ENCODE measurements around the gene FDX2.

The FDX2 gene

DNA sequence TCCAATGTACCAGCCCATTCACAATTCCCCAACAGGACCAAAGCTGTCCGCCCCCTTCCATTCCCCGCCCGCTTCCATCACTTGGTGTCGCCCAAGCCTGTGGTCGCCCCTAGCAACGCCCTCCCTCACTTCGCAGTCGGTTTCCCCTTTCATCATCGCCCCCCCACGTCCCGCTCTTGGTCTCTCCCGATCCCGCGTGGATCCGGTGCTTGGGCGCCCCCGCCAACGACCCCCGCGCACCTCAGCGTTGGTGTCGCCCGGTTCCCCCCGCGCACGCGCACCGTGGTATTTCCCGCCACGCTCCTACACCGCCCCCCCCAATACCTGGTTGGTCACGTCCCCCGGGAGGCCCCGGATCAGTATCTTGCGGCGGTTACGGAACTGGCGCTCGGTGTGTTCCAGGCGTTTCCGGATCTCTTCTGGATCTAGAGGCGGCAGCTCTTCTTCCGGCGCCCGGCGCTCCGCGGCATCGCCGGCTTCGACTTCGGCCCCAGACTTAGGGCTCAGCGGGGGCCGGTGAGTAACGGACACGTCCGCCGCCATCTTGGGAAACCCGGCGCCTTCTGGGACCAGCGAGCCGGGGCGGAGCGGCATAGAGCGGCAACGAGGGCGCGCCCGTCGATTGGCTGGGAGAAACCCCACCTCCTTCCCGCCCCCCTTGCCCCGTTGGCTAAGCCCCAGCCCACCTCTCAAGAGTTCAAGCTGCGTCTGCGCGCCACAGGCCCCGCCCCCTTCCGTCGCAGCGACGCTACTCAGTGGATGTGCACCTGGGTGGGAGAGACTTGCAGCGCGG is 17.3 kb upstream of the FDX2 start, which contains the start of gene RAVER1:
RAVER1 (minus strand) TSS at position 565 of the 793 bp plus-strand sequence; CDS start at position 543, 22 bp downstream.
- peak; percentile 93 for DNase-seq

DNA sequence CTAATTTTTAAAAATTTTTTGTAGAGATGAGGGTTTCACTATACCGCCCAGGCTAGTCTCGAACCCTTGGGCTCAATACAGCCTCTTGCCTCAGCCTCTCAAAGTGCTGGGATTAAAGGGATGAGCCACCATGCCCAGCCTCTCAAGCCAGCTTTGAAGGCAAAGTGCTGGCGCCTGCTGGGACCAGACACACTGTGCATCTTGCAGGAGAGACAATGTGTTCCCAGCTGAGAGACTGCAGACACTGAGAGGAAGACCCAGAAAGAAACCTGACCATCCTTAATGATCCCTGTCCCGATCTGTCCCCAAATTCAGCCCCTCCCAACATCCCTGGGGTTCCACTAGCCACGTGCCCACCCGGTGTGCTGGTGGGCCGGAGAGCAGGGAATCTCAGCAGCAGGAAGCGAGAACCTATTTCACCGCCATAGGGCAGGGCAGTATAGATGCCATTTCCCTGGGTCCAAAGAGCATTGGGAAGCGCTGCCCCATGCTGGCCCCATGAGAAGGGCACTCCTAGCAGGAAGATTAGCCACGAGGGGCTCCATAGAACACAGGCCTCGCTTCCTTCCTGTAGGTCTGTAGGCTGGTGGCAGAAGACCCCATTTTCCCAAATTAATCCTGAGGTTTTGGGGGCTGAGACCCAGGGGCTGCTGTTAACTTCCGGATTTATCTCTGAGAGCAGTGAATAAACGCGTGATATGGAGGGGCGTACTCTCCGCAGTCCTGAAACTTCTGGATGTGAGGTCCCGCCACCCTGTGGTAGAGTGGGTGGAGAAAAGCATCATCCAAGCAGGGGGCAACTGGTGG is 16.5 kb upstream of the FDX2 start:
- DNase-seq: no peak

DNA sequence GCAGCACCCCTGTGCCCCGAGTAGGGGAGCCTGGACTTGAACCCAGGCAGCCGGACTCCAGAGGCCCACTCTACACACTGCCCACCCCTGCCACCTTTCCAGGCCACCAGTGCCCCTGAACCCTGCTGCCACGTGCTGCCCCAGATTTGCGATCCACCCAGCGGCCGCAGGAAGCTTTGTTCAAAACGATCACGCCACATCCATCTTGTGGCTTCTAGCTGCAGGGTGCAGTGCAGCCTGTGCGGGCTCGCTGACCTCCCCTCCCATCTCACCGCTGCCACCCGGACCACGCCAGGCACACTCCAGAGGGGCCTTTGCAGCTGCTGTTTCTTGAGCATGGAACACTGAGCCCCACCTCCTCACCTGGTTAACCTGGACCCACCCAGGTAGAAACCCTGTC is 13.7 kb upstream of the FDX2 start:
- no peak for DNase-seq

DNA sequence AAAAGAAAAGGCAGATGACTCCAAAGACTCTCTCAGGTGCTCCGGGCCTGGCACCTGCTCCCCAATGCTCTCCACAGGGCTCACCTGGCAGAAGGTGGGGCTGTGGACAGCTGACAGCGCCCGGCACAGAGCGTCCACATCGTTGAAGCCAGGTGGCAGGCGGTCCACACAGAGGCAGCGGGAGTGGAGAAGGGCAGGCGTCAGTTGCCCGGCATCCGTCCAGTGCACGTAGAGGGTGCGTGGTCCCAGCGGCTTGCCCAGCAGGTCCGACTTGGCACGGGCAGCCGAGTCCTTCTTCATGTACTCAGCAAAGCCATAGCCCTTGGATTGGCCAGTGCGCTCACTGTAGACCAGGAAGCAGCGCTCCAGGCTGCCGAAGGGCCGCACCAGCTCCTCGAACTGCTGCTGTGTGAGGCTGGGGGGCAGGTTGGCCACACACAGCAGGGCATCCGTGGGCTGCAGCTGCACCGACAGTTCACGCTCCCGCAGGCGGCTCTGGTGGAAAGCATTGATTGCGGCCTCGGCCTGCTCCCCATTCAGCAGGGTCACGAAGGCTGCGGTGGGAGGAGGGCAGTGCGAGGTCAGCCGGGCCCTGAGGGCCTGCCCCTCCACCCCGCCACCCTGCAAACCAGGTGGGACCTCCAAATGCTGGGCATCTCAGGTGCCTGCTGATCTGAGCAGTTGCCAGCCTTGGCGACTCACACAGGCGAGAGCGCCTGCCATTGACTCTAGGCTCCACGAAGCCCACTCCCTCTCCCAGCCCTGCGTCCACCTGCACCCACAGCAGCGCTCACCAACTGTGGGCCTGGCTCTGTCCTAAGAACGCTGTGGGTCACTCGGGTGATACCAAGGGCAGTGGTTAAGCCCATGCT is 13.0 kb upstream of the FDX2 start:
- no peak for DNase-seq

DNA sequence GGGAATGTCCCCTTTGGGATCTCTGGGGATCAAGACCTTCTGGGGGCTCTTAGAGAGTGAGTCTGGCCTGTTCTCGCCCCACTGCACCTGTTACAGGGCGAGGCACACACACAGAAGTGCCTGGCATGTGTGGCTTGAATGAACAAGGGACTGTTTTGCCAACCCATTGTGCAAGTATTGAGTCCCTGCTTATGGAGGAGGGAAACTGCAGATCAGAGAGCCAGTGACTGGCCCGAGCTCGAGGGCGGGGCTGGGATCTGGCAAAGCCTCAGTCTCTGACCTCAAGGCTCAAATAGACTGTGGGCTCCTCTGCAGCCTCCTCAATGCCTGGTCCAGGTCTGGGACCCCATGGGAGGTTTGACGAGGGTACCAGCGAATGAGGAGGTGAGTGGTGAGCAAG is 12.0 kb upstream of the FDX2 start:
- no peak for DNase-seq

DNA sequence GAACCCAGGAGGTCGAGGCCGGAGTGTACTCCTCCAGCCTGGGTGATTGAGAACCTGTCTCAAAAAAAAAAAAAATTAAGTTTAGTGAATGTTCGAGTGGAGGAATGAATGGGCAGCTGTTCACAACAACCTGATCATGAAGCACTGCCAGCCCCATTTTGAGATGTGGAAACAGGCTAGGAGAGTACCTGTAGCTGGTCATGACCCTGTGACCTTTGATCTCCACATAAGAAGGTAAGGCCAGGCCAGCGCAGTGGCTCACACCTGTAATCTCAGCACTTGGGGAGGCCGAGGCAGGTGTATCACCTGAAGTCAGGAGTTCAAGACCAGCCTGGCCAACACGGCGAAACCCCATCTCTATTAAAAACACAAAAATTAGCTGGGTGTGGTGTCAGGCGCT is 9.9 kb upstream of the FDX2 start:
- DNase-seq: no peak

DNA sequence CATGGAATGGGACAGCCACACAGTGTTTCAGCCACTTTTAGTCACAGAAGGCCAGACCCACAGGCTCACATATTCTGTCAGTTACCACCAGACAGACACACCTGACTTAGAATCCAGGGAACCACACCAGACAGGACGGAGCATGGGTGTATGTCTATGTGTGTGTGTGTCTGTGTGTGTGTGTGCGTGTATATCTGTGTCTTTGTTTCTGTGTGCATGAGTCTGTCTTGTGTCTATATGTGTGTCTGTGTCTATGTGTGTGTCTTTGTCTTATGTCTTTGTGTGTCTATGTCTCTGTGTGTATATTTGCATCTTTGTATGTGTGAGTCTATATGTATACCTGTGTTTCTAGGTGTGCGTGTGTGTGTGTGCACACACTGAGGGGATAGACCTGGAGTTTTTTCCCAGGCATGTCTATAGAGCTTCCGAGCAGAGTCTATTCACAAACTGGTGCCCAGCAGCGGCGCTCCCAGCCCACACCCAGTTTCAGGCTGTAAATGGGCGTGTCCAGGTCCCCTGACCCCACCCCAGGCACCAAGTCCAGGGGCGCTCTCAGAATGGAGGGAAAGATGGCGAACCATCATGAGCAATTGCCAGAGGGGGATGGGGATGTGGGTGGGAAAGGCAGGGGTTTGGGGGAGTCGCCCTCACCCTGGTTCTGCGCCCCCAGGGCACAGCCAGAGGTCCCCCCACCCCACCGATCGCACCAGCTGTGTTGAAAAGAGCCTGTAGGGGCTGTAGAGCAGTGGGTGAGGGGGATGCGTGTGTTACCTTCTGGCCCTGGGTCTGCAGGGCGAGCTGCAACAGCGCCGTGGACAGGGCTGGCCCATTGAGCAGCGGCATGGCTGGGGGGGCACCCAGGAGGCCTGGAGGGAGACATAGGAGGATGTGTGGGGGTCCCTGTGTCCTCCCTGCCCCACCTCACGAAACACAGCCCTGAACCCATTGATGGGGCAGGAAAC is 6.3 kb upstream of the FDX2 start:
- DNase-seq: no peak

DNA sequence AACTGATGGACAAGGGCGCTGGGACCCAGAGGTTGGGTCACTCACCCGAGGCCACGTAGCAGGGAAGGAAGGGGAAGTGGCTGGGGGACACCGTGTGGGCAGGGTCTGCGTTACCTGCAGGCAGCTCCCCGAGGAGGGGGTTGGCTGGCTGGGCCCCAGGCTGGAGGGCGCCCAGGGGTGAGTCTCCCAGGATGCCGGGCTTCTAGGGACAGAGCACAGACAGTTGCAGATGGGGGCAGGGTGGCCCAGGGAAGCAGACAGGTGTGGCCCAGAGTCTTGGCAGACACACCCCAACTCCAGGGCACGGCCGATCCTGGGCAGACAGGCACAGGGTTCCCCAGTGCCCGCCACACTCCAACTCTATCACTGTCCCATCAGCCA is 5.6 kb upstream of the FDX2 start:
- DNase-seq: no peak

DNA sequence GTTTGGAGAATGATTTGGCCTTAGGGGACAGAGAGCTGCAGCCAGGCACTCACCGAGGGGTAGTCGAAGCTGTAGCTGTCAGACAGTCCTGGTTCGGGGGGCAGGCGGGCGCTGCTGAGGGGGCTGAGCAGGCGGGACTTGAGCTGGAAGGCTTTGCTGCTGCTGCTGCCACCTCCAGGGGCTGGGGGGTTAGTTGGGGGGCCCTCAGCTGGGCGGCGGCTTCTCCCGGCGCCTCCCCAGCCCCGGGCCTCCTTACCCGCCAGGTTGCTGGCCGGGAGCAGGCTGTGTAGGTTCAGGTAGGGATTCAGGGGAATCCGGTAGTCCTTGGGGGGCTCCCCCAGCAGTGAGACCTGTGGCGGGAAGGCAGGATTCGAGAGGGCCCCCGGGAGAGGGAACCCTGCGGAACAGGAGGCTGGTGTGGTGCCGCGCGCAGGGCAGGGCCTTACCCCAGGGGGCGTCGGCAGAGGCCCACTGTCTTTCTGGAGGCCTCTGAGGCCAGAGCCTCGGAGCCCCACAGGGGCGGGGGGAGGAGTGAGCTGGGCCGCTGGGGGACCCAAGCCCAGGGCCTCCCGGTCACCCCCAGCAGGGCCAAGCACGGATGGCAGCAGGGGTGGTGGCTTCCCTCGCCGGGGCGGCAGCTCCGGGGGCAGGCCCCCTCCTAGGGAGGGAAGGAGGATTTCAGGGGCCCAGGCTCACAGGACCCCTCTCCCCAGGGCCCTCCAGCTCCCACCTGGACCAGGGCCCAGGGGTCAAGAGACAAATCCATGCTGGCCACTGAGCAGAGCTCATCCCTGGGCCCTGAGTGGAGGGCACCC is 5.0 kb upstream of the FDX2 start:
- DNase-seq: no peak

DNA sequence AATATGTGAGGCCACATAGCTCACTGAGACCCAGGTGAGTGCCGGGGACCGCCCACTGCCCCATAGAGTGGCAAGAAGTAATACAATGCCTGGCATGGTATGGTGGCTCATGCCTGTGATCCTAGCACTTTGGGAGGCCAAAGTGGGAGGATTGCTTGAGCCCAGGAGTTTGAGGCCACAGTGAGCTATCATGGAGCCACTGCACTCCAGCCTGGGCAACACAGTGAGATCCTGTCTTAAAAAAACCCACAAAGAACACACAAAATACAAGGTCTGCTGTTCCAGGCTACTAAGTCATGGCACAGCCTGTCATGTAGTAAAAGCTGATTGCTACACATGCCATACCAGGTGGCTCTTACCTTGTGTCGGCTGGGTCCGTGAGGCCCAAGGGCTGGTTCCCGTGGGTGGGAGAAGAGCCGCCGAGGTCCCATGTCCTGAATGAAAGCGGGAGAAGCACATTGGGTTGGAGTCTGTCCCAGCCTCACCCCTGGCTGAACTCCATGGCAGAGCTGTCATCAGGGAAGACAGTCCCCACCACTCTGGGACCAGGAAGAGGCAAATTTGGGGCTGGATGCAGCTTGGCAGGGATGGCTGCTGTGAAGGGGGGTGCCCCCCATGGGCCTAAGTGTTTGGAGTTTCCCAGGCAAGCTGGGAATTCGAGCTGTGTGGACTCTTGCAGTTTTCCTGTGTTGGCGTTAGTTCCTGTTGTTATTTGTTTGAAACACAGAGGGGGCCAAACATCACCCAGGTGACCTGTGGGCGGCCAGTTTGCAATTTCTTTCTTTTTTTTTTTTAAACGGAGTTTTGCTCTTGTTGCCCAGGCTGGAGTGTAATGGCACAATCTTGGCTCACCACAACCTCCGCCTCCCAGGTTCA is 3.2 kb upstream of the FDX2 start:
- DNase-seq: no peak

DNA sequence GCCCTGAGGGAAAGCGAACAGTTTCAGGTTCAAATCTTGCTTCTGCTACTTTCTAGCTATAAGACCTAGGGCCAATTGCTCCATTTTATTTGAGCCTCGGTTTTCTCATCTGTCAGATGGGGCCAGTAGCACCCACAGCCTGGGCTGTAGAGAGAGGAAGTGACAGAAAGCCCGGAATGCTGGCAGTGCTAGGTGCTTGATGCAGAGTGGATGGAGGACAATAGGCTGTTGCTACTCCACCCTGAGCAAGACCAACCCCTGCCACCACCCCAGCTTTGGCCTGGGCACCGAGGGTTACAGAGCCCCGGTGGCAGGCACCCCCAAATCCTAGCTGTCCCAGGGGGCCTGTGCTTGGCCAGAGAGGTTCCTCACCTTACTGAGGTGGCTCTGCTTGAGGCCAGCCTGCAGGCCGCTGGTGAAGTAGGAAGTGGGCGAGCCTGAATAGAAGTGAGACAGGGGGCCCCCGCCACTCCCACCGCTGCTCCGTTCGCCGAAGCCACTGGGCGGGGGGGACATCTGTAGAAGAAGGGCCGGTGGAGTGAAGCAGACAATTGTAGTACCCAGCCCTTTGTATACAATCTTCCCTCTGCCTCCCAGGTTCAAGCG is 2.1 kb upstream of the FDX2 start:
- DNase-seq: no peak

DNA sequence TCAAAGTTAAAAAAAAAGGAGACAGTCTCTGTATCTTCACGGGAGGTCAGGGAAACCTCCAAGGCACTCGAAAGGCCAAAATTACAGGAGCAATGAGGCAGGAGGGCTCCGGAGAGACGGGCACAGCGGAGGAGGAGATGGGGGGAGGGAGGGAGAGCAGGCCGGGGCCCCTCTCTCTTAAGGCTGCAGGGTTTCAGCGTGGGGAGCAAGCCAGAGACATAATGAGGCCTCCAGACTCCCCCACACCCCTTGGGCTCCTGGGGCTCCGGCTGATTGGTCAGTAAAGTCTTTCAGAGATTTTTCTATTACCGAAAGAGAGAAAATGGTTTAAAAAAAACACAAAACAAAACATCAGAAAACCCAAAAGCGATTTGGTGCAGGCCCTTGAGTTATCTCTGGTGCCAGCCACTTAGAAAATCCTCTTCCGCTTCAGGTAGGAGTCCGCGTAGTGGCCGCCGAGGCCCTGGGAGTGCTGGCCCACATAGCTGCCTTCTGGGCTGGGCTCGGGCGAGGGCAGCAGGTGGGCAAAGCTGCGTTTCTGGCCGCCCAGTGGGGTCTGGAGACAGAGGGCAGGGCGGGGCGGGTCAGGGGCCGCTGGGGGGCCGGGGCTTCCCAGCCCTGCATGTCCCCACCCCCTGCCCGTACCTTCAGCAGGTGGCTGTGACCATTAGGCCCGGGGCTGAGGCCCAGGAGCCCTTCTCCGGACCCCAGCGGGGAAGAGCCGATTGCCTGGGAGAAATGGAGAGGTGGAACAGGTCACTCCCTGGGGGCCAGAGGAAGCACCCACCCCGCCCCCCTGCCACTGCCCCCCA is 1.4 kb upstream of the FDX2 start:
- DNase-seq: no peak

DNA sequence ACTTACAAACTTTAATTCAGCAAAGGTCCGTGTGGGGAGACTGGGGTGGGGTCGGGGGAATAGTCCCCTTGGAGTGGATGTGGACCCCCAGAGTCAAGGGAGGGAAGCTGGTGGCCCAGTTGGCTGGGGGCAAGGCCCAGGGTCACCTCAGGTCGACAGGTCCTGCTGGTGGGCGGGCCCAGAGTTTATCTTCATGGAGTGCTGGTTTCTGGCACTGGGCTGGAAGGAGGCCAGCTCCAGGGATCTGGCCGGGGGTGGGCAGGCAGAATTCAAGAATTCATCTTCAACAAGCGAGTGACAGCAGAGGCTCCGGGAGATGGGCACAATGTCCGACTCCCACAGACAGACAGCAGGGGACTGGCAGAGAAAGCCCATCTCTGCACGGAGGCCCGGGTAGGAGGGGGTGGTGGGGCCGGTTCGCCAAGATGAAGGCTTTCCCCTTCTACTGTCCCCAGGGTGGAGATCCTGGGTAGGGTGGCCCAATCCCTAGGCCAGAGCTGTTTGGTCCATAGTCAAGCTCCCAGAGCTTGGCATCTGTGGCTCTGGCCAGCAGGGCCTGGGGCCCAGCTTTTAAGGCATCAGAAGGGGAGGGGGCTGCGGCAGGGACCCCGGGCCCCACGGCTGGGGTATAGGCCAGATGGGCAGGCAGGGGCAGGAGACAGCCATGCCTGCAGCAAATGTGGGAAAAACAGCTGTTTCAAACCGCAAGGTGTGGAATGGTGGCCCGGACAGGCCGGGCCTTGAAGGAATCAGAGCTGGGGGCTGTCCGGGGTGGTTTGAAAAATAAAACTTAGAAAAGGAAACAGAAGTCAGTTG is 622 bp upstream of the FDX2 start:
- no peak for DNase-seq

DNA sequence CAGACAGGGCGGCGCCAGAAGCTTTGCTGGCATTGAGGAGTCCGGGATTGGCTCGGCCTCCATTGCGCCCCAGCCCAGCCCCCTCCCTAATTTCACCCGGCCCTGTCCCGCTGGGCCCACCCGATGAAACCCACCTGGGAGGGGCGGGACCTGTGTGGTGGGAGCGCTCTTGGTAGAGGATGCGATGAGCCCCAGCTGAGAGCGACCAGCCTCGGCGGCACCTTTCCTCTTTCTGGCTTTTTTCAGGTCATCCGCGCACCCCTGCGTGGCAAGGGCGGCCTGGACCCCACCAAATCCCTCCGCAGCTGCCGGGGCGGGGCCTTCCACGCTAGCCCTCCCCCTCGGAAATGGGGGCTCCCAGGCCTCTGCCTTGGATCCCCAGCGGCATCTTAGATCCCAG is 6.4 kb downstream of the FDX2 start, which contains the start of gene ZGLP1:
ZGLP1 (minus strand) TSS at position 393 of the 400 bp plus-strand sequence.
- no peak for DNase-seq

DNA sequence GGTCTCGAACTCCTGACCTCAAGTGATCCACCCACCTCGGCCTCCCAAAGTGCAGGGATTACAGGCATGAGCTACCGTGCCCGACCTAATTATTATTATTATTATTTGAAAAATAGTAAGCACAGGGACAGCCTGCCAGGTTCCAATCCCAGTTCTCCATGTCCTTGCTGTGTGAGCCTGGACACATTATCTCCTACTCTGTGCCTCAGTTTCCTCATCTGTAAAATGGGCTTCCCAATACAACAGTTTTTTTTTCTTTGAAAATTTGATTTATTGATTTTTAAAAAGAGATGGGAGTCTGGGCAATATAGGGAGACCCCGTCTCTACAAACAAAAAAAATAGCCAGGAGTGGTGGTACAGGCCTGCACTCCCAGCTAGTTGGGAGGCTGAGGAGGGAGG is 9.5 kb downstream of the FDX2 start:
- no peak for DNase-seq

DNA sequence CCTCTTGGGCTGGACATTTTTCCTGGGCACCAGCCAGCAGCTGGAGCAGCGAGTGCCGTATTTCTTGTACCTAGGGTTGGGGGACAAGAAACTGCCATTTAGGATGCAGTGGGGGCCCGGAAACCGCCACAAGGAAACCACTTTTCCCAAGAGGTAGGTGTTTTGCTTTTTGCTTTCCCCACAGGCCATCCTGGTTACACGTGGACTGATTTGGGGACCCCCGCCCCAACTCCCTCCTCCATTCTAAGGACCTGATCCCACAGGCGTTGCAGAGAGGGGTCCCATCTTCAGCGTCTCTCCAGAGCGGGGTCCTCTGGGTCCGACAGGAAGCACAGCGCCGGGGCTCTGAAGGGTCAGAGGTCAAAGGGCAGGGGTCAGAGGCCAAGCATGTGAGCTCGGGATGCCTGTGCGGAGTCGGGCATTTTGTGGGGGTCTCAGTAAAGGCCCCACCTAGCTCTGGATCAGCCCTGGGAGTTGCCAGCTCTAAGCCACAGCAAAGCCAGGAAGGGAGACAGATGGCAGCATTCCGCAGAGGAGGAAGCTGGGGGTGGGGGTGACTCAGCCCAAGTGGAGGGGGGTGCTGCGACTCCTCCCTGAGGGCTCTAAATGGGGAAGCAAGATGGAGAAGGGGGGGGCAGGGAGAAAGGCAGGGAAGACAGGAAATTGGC is 10.5 kb downstream of the FDX2 start:
- no peak for DNase-seq

Data from effector CD8-positive, alpha-beta T cell (primary cell).